GM13977 (cell line): Measurements from ENCODE around the gene OR8D1.

Experiments used
- DNase-seq: peaks from one replicate; pipeline ENCODE4 v3.0.0; 2012; ENCODE audit warnings: low spot score
- CTCF ChIP-seq: IDR thresholded peaks from 2 replicates; pipeline ENCODE4 v1.5.1; 2012; ENCODE audit warnings: mild to moderate bottlenecking, control low read depth; ENCODE audit not compliant: insufficient read depth; ENCODE audit errors: extremely low read depth, missing control alignments
- in situ Hi-C: fragments of 300-500 bp; cut with MboI; formaldehyde crosslinking; loops from one replicate; pipeline ENCODE4 v1.12.0; 2022; ENCODE audit warnings: low sequenced_read_pairs, low pct_unique_long_range_greater_than_20kb, mixed read lengths, inconsistent platforms; ENCODE audit not compliant: unreplicated experiment

OR8D1 gene

DNA sequence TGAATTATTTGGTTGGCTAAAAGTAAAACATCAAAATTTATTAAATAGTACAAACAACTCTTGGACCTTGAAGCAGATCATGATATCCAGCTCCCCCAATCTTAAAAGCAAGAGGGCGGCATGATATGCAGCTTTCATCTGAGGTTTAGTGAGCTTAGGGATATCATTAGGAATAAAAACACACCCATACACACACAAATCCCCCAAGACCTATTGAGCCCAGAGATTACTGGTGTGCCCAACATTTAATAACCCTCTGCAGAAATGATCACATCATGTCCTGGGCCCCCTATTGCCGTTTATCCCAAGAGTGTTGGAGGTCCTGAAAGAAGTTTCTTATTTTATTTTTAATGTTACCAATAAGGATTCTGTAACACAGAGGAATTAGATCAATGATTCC, at the start of gene OR8D1:
Gene OR8D1, minus strand, starts transcription at position 101 of the 400 bp plus-strand sequence. CDS start 3,183 bp downstream, outside the sequence.
- in situ Hi-C loops = no loop called here

GRCh38 chr11:124359566-124359965, 45.8 kb upstream of the OR8D1 start:
- in situ Hi-C loops = no loop called here
- DNase-seq = no peak
- no peak for TF ChIP-seq CTCF

More for the DNA sequence above, at the start of gene OR8D1:
- TF ChIP-seq CTCF = no peak
- DNase-seq = no peak

DNA sequence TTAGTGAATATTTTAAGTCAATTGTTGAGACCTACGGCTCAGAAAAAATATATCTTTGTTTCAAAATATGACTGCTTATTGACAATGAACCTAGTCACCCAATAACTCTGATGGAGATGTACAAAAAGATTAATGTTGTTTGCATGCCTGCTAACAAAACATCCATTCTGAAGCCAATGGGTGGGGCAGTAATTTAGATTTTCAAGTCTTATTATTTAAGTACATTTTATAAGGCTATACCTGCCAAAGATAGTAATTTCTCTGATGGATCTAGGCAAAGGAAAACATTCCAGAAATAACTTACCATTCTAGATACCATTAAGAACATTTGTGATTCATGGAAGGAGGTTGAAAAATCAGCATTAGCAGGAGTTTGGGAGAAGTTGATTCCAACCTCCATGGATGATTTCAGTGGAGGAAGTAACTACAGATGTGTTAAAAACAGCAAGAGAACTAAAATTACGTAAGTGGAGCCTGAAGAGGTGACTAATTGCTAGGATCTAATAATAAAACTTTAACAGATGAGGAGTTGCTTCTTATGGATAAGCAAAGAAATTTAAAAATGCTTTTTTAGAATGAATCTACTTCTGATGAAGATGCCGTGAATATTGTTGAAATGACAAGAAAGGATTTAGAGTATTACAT, 32.7 kb upstream of the OR8D1 start:
- in situ Hi-C loops = no loop called here
- no peak for DNase-seq
- TF ChIP-seq CTCF = no peak

DNA sequence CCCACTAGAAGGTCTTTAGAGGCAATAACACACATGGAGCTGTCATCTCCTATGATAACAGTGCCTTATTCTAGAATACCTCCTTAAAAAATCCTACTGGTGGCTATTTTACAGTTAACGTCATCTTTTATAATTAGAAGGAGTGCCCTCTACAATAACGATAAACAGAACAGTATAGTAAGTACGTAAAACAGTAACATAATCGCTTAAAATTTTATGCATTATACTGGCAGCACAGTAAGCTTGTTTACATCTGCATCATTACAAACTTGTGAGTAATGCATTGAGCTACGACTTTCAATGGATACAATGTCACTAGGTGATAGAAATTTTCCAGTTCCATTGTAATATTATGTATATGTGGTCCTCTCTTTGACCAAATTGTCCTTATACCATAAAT, 30.6 kb upstream of the OR8D1 start:
- in situ Hi-C loops = no loop called here
- DNase-seq = no peak
- no peak for TF ChIP-seq CTCF

DNA sequence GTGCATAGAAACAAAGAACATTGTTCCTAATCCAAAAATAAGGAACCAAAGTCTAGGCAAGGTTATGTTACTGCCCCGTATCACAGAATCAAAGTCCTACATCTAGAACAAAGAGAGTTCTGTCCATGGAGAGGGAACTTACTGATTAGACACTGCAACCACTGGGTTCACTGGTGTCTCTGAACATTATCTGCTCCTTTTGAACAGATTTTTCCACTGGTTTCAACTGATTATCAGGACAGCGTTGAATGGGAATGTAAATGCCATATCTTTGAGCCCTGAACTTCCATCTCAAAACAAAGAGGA, 26.3 kb upstream of the OR8D1 start:
- DNase-seq = no peak
- in situ Hi-C loops = no loop called here
- no peak for TF ChIP-seq CTCF

DNA sequence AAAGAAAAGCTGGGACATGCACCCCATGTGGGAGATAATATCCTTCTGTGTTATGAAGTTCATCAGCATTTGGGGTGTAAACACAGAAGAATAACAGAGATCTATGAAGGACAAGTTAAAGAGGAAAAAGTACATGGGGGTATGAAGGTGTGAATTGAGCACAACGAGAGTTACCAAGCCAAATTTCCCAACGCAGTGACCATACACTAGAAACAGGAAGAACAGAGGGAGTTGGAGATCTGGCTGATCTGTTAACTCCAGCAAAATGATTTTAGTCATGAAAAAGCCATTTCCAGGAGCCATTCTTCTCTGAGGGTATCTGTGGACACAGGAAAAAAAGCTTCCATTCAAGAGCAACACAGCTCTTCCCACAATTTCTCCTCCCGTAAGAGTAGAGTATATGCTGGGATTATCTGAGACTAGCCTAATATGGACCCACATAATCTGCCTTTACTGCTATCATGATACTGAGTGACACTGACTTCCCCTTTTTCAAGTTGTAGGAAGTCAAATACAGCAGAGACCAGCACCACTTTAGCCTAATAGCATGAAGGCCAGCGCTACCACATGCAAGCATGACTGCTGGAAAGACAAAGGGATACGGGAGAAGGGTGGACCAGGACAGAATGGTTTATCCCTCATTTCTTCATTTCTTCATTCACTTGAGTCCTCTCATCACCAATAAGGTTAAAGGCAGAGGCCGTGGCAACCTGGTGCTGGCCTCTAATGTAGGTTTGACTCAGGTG, 25.8 kb upstream of the OR8D1 start:
- in situ Hi-C loops = no loop called here
- TF ChIP-seq CTCF = no peak
- no peak for DNase-seq

GRCh38 chr11:124331873-124332272, 18.1 kb upstream of the OR8D1 start:
- TF ChIP-seq CTCF = no peak
- no peak for DNase-seq
- in situ Hi-C loops = no loop called here
